Measurements from ENCODE around the gene BRINP1.

BRINP1 gene

GRCh38 chr9:119185298-119185697, 183.9 kb downstream of the BRINP1 start:
- TF ChIP-seq CTCF (IDR thresholded peaks at IDR 0.05): no peak
- Histone ChIP-seq H3K27me3 (no peaks in the 10 kb centered on the region), H3K27ac (no peak overlapping the region), H3K4me1 (ENCODE audit: control insufficient read depth in 1 of 2, insufficient read depth in 1 of 2, low read depth in 1 of 2, low read length in 1 of 2) (no peaks in the 10 kb centered on the region), H3K4me3 (ENCODE audit: low read depth in 1 of 2, low read length in 1 of 2) (no peak overlapping the region), H3K36me3 (no peaks in the 10 kb centered on the region), H3K9me3 (no peaks in the 10 kb centered on the region)

DNA sequence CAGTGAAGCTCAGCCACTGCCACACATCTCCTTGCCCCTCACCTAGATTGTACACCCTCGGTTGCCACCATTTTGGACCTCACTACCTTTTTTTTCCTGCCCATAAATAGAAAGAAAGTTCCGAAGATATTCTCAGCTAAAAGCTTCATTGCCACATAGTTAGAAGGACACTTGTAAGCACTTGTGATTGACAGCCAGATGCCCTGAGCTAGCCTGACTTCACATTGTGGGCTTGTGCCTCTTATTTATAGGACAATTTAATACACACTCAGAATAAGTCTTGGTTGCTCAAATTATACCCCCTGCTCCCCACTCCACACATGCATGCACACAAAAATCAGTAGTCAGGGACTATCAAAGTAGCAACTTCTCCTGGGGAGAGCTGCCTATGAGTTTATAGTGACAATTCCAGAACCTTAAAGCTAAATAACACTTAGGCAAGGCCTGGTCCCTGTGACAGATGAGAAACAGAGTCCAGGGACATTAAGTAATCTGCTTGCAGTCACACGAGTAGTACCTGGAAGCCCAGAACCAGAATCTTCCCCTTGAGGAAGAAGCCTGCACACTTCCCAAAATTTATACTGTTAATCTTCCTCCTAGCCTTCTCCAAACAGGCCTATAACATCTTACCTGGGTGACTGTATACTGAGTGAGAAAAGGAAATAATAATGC, 184.8 kb downstream of the BRINP1 start:
- no peaks in the 10 kb centered on the region for H3K27me3 ChIP-seq
- no peak overlapping the region for H3K27ac ChIP-seq
- no peaks in the 10 kb centered on the region for H3K9me3 ChIP-seq
- no peaks in the 10 kb centered on the region for H3K36me3 ChIP-seq
- no peaks in the 10 kb centered on the region for H3K4me1 ChIP-seq (ENCODE audit: control insufficient read depth in 1 of 2, insufficient read depth in 1 of 2, low read depth in 1 of 2, low read length in 1 of 2)
- TF ChIP-seq CTCF (IDR thresholded peaks at IDR 0.05): no peak
- no peak overlapping the region for H3K4me3 ChIP-seq (ENCODE audit: low read depth in 1 of 2, low read length in 1 of 2)

DNA sequence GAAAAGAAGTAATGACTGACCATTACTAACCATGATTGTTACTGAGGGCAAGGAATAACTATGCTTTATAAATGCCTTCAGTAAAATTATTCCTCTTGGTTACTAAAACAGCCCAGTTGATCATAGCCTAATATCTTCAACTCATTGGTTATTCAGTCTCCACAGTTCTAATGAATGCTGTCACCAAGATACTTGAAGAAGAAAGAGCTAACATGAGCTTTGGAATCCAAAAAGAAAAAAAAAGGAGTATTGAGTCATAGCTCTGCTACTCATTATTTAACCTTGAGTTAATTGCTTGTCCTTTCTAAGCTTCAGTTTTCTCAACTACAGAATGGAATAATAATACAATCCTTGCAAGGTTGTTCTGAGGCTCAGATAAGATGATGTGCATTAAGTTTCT, 187.7 kb downstream of the BRINP1 start:
- Histone ChIP-seq H3K27me3 (no peaks in the 10 kb centered on the region), H3K4me3 (ENCODE audit: low read depth in 1 of 2, low read length in 1 of 2) (no peak overlapping the region), H3K9me3 (no peaks in the 10 kb centered on the region), H3K36me3 (no peaks in the 10 kb centered on the region), H3K4me1 (ENCODE audit: control insufficient read depth in 1 of 2, insufficient read depth in 1 of 2, low read depth in 1 of 2, low read length in 1 of 2) (no peaks in the 10 kb centered on the region), H3K27ac (no peak overlapping the region)
- no peak for TF ChIP-seq CTCF (IDR thresholded peaks at IDR 0.05)

- Histone ChIP-seq H3K36me3 (no peaks in the 10 kb centered on the region), H3K27ac (no peak overlapping the region), H3K4me3 (ENCODE audit: low read depth in 1 of 2, low read length in 1 of 2) (no peak overlapping the region), H3K9me3 (no peaks in the 10 kb centered on the region), H3K4me1 (ENCODE audit: control insufficient read depth in 1 of 2, insufficient read depth in 1 of 2, low read depth in 1 of 2, low read length in 1 of 2) (no peaks in the 10 kb centered on the region), H3K27me3 (no peaks in the 10 kb centered on the region)
- no peak for TF ChIP-seq CTCF (IDR thresholded peaks at IDR 0.05)
Observed at GRCh38 chr9:119180897-119181296, 188.3 kb downstream of the BRINP1 start.

DNA sequence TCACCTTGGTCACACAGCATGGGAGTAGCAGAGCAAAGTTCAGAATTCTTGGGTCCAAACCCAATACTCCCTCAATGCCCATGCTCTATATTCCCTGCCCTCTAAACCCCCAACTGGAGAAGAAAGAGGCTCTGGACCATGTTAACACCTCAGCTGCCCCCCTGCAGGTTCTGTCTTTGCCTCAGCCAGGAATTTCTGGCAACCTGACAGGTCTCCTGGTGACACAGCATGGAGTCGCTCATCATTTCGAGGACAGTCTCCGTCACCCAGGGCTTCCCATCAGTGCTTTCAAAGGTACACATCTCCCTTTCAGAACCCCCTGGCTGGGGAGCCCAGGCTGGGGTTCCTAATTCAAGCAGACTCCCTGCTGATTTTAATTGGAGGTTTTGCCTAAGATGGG, 189.5 kb downstream of the BRINP1 start:
- H3K27me3 ChIP-seq: no peaks in the 10 kb centered on the region
- no peak for TF ChIP-seq CTCF (IDR thresholded peaks at IDR 0.05)

More for the DNA sequence above, 189.5 kb downstream of the BRINP1 start:
- Histone ChIP-seq H3K9me3 (no peaks in the 10 kb centered on the region), H3K4me1 (ENCODE audit: control insufficient read depth in 1 of 2, insufficient read depth in 1 of 2, low read depth in 1 of 2, low read length in 1 of 2) (no peaks in the 10 kb centered on the region), H3K36me3 (no peaks in the 10 kb centered on the region), H3K4me3 (ENCODE audit: low read depth in 1 of 2, low read length in 1 of 2) (no peak overlapping the region), H3K27ac (no peak overlapping the region)
